ENCODE measurements around the gene DCLK2.

DCLK2 gene

GRCh38 chr4:150069353-150069752 is 8.9 kb upstream of the DCLK2 start:
- DNase-seq (ENCODE audit: low read depth): no peak

DNA sequence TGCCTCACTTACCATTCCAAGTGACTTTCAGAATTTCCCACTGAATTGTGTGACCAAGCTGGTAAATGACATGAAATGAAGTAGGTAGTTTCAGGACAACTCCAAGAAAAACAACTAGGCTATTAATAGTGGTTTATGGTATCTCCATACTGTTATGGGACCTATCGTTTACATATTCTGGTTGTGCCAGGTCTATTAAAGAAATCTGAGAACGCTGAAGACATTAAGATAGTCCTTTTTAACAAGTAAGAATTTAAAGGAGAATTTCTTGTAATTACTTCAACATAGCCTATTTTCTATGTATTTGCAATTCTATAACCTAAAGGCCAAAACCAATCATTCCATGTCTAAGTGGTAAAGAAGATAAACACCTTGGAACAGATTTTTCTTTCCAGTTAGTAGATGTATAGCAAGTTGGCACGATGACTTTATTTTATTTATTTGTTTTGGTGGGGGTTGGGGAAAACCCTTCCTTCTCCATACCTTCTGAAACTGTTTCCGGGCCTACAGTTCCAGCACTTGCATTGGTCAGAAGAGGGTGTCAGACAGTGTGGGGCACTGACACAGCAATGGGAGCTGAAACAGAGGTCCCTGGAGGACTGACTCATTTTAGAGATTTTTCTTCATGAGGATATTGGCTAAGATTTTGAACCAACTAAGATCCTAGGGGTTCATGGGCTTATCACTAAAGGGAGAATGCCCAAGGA is 7.6 kb upstream of the DCLK2 start:
- DNase-seq (ENCODE audit: low read depth): no peak

GRCh38 chr4:150072471-150072870 is 5.8 kb upstream of the DCLK2 start:
- no peak for DNase-seq (ENCODE audit: low read depth)

DNA sequence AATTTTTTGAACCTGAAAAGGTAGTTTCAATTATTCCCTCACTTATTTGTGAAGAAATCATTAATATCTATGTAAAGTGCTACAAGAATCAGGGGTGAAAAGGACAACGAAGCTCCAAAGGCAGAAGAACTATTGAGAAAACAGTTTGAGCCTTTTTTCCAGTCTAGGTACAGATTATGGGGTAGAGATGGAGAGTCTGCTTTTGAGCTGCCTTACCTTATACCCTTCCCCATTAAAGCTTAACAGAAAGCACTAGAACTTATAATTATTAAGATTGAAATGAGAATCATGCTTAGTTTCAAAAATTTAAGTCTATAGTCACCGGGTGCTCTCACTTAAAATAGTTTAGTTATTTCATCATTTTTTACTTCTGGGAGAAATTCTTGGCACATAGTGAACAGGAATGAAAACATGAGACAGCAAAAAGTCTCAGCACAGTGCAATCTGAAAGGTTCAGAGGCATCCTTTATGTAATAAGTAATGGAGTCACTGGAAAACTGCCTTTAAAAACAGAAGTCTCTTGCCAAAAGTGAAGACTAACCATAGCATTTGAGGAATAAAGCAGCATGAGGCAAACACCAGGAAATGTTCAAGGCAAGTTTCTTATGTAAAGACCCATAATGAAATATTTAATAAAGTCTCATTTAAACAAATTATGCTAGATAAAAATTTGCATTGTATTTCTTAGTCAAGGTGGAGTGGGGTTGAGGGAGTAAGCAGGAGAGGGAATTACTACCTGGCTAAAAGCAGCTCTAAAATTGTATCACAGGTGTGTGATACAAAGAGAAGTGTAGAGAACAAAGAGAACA is 5.1 kb upstream of the DCLK2 start:
- DNase-seq (ENCODE audit: low read depth): peak; percentile 93

GRCh38 chr4:150074064-150074463 is 4.2 kb upstream of the DCLK2 start:
- DNase-seq (ENCODE audit: low read depth): no peak

GRCh38 chr4:150078579-150079080 is 385 bp downstream of the DCLK2 start:
- DNase-seq (ENCODE audit: low read depth): peak; percentile 61

GRCh38 chr4:150079081-150079581 is 886 bp downstream of the DCLK2 start:
- peak; percentile 42 for DNase-seq (ENCODE audit: low read depth)

GRCh38 chr4:150080337-150080736 is 2.1 kb downstream of the DCLK2 start:
- DNase-seq (ENCODE audit: low read depth): no peak

GRCh38 chr4:150080875-150081274 is 2.6 kb downstream of the DCLK2 start:
- no peak for DNase-seq (ENCODE audit: low read depth)

GRCh38 chr4:150082241-150082640 is 4.0 kb downstream of the DCLK2 start:
- no peak for DNase-seq (ENCODE audit: low read depth)

GRCh38 chr4:150087006-150087405 is 8.8 kb downstream of the DCLK2 start:
- DNase-seq (ENCODE audit: low read depth): no peak

DNA sequence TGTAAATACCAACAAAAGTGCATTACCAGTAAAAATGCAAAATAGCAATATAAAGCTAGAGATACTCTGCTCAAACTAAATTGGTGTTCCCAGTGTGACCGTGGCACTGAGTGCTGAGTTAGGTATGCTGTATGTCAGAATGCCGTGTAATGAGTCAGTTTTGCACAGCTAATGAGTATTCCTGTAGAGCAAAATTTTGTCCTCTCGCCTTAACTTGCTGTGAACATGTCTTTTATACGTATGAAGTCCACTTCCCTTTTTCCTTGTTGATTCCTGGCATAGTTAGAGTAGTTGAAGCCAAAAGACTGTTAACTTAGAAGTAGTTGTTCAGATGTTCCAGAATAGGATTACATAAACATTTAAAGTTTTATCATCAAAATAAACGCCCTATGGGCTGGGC is 11.5 kb downstream of the DCLK2 start:
- DNase-seq (ENCODE audit: low read depth): no peak

GRCh38 chr4:150090836-150091235 is 12.6 kb downstream of the DCLK2 start:
- no peak for DNase-seq (ENCODE audit: low read depth)

DNA sequence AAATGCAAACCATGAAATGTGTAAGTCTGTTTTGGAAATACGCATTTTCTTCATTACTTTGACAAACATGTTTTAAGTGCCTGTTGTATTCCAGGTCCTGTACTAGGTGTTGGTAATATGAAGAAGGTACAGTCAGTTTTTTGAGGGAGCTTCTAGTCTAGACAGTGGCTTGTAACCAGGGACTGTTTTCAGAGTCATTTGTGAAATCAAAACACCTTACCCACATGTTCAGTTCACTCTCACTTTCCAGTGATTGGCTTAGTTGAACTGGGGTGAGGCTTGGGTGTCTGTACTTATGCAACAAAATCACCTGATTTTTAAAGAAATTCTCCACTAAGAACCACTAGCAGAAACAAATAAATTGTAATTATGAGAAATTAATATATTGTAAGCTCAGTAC is 16.4 kb downstream of the DCLK2 start:
- DNase-seq (ENCODE audit: low read depth): no peak

DNA sequence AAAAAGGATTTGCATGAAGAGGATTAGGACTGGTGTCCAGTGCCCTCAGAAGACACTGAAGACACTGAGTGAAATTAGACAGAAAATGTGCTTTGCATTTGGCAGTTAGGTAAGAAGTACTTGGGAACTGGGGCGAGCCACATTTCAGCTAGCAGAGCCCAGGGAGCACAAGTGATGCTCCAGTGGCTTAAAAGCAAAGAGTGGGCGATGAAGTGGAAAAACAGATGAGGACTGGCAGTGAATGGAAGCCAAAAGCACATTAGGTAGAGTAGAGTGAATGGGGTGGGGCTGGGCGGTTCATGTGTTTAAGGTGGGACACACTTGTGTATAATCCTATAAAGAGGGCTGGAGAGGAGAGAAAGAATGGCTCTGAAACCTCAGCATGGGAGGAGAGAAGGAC is 18.4 kb downstream of the DCLK2 start:
- no peak for DNase-seq (ENCODE audit: low read depth)

DNA sequence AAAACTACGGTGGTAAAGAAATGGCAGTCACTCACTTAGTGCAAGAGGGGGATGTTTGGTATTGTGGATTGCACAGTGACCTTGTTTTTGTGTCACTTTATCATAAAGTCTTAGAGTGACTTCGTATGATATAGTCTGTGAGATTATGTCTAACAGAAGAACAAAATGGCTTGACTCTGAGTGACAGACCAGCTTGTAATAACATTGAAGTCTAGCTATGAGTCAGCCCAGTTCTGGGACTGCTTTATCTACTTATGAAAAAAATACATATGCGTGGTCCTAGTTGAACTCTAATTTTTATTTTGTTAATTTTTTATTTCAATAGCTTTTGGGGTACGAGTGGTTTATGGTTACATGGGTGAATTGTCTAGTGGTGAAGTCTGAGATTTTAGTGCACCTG is 20.0 kb downstream of the DCLK2 start:
- DNase-seq (ENCODE audit: low read depth): peak; percentile 70

DNA sequence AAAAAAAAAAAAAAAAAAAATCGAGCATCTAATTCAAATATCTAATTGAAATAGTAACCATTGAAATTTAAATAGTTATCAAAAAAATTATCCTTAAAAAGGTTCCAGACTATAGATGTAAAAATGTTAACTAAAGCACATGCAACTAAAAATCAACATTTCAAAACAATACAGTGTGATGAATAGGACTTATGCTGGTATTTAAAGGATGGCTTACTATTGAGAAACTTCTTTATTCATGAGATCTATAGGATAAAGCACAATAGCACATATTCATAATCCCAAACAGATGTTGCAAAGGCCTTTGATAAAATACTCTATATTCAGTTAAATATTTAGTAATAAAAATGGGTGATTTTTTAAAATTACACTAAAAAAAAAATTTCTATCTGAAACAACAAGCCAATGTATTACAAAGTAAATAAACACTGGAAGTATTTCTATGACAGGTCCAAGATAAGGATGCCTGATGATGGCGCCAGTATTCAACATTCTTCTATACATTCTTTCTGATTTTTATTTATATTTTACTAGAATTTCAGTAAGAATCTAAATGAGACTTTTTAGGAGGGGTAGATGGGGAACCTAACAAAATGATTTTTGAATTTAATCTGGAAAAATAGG is 26.3 kb downstream of the DCLK2 start:
- no peak for DNase-seq (ENCODE audit: low read depth)

DNA sequence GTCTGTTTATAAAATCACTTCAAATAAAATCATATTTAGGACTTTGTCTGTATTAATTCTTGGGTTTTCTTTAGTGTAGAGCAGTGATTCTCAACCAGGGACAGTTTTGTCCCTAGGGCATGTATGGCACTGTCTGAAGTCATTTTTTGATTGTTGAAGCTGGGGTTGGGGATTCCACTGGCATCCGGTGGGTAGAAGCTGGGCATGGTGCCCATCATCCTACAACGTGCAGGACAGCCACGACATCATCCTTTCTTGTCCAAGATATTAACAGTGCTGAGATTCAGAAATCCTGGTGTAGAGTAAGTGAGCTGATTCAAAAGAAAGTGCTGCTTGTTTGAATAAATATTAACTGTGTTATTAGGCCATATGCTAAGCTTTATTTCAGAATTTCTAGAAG is 28.6 kb downstream of the DCLK2 start:
- DNase-seq (ENCODE audit: low read depth): no peak

- DNase-seq (ENCODE audit: low read depth): no peak
Observed at GRCh38 chr4:150108691-150109090, 30.4 kb downstream of the DCLK2 start.

GRCh38 chr4:150114641-150115040 is 36.4 kb downstream of the DCLK2 start:
- DNase-seq (ENCODE audit: low read depth): no peak

DNA sequence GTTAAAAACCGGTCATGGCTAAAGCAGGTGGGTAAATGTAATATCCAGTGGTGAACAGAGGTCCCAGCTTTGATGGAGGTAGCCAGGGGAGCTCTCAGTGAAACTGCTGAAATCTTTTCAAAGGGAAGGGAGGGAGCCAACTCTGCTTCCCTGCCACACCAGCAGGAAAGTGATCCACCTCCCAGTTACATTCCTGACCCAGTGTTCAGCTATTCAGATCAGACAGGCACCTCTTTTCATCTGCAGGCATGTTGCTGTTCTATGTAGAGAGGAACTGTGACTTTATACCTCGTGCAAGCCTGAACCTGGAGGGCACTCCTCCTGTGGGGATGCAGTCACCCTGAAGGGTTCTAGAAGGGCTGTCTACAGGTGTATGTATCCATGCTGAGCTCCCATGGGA is 37.6 kb downstream of the DCLK2 start:
- no peak for DNase-seq (ENCODE audit: low read depth)

GRCh38 chr4:150116506-150116905 is 38.3 kb downstream of the DCLK2 start:
- no peak for DNase-seq (ENCODE audit: low read depth)

DNA sequence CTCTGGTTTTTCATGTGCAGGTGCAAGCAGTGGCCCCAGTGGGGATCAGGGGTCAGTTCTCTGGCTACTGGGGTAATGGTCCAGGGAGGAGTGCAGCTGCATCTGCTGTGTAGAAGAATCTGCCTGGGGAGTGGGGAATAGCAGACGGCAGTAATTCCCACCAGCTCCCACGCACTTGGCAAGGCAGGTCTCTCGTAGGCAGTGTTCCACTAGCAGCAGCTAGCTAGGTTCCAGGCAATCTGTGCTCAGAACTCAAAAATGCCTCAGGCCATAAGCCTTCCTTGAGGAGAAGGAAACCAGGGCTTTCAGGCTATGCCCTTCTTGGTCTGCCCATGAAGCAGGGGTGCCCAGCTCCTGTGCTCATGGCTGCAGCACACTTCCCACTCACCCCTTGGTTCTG is 38.8 kb downstream of the DCLK2 start:
- DNase-seq (ENCODE audit: low read depth): no peak
